ENCODE results near the gene METRN. TPM values are rescaled to one million over a fixed set of nuclear protein-coding genes. Genes with fewer than 3 reads are reported as not detected.
"Not testable (repeated sequence)": the region's sequence is repeated elsewhere in the genome, so short reads cannot be mapped to it uniquely, and the experiment has no call there.

METRN gene
- total RNA-seq, 1 experiment from 2014 or later = 428 TPM

DNA sequence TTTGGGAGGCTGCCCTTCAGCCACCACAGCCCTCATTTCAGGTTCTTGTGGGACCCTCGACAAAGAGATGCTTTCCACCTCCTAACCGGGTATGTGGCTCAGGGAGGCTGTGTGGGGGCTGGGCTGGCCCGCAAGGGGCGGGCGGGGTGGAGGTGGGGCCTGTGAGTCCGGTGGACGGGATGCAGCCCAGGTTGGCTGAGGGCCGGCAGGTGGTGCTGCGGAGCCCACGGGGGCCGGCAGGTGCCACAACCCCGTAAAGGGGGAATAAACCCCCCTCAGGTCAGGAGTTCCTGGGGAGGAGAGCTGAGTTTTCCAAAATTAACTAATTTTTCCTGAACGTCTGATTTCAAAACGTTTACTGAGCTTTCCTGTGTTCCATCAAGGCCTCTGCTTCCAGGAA, 30.8 kb downstream of the METRN start:
- in situ Hi-C loops (cut with HindIII; ENCODE audit: low sequenced_read_pairs) = no loop called here

DNA sequence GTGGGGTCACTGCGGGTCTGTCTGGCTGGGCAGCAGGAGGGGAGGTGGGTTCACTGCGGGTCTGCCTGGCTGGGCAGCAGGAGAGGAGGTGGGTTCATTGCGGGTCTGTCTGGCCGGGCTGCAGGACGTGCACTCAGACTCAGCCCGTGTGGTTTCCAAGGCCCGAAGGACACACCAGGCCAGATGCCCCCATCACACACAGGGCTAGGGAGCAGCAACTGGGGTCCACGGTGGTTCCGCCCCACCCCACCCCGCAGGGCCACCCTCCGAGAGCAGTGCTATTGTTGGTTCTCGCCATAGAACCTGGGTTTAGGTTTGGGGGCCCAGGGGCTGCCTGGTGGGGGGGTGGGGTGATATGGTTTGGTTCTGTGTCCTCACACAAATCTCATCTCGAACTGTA, 31.7 kb downstream of the METRN start:
- no peak for DNase-seq (ENCODE audit: low spot score)
- in situ Hi-C loops (cut with HindIII; ENCODE audit: low sequenced_read_pairs) = no loop called here

More for the DNA sequence above, 30.8 kb downstream of the METRN start:
- DNase-seq (ENCODE audit: low spot score) = no peak

DNA sequence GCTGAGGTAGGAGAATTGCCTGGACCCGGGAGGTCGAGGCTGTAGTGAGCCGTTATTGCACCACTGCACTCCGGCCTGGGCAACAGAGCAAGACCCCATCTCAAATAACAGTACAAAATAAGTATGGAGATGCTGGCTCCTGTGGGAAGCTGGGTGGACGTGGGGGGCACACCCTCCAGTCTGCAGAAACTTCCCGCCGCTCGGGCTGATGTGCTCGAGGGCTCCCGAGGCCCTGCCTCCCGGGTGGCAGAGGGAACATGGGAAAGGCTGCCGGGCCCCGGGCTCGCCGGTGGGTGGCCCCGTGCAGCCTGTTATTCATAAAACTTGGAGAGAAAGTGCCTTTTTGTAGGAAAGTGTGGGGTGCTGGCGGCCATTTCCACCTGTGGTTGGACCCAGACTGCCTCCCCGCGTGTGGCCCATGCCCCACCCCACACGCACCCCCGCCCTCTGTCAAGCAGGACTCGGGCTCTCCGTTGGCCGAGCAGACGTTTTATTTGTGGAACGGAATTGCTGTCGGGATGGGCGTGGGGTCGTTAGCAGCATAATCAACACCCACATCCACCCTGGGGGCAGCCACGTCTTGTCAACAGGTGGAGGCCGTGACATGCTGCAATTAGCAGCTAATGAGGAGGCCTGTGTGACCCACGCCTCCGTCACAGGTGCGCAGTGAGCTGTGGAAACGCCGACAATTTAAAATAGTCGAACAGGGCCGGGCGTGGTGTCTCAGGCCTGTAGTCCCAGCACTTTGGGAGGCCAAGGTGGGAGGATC, 33.2 kb downstream of the METRN start:
- in situ Hi-C loops (cut with HindIII; ENCODE audit: low sequenced_read_pairs) = no loop called here

DNA sequence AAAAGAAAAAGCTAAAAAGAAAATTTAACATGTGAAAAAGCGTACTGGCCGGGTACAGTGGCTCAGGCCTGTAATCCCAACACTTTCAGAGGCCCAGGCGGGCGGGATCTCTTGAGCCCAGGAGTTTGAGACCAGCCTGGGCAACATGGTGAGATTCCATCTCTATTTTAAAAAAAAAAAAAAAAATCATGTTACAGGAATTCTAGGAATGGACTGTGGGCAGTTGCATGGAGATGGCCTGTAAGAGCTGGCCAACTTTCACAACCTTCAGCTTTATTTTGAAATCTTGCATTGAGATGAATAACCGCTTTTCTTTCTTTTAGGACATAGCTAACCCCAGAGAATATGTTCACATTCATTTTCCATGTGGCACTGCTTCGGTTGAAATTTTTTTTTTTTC, 34.1 kb downstream of the METRN start:
- DNase-seq (ENCODE audit: low spot score) = no peak
- in situ Hi-C loops (cut with HindIII; ENCODE audit: low sequenced_read_pairs) = no loop called here

More for the DNA sequence above, 33.2 kb downstream of the METRN start:
- no peak for DNase-seq (ENCODE audit: low spot score)

DNA sequence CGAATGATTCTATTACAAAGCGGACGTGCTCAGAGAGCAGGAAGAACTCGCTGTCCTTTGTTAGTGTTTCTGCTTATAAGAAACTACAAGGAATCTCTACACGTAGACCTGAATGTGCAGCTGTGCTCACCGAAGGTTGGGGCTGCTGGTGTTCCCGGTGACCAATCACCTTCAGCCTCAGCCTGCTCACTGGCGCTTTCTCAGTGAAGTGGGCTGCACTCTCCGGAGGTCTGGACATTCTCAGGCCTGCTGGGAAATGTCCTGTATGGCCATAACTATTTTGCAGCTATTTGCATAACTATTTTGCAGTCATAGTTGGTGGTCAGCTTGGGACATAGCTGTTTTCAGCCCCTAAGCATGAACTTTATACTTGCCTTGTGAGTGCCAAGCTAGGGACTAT, 35.6 kb downstream of the METRN start:
- in situ Hi-C loops (cut with HindIII; ENCODE audit: low sequenced_read_pairs) = no loop called here
- DNase-seq (ENCODE audit: low spot score) = no peak

DNA sequence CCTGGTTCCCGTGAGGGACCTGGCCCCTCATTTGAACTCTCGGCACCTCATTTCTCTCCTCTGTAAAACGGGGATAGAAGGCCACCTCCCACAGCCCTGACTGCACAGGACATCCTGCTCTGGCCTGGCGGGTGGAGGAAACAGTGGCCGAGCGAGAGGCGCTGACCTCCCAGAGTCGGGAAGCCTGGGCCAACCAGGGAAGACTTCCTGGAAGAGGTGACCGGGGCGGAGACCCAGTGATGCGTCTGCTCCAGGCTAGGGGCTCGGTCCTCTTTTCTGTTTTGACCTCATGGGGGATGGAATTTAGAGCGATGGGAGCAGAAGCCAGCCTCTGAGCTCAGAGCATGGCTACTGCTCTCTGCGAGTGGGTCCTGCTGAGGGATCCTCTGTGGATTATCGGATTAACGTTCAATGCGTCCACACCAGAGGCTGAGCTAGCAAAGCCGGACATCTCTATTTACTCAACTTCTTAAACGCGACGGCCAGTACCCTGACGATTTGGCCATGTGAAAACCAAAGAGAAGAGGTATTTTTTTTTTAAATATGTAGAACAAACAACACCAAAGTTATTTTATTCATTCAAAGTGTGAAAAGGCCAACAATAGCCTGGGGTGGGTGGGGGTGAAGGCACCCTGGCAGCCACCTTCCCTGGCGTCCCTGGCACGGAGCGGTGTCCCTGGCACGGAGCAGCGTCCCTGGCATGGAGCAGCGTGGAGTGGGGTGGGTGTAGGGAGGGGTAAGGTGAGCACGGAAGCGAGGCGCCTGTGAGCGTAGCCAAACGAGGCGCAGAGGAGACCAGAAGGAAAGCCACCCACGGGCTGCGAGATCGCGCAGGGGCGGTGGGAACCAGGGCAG, 36.5 kb downstream of the METRN start:
- peak; percentile 66 for DNase-seq (ENCODE audit: low spot score)
- in situ Hi-C loops (cut with HindIII; ENCODE audit: low sequenced_read_pairs) = no loop called here

DNA sequence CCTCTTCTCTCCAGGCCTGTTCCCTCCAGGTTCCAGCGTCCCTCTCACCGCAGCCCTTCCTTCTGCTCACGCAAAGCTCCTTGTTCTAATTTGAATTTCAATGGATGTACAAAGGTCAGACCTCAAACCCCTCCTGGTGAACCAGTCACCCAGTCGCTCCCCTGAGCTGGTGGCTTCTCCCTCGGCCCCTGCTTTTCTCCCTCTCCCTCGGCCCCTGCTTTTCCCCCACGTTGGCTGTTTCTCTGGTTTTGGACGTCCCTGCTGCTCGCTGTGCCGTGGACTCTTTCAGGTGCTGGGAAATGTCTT, 37.0 kb downstream of the METRN start:
- in situ Hi-C loops (cut with HindIII; ENCODE audit: low sequenced_read_pairs) = no loop called here

DNA sequence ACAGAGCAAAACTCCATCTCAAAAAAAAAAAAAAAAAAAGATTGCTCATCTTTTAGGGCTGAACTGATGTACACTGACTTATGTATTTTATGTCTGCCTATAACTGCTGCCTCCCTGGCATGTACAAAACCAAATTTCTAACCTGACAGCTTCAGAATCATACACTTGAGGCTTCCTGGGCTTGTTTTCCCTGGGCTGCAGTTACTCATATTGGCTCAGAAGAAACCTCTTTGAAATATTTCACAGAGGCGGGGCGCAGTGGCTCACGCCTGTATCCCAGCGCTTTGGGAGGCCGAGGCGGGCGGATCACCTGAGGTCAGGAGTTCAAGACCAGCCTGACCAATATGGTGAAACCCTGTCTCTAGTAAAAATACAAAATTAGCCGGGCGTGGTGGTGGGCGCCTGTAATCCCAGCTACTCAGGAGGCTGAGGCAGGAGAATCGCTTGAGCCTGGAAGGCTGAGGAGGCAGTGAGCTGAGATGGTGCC, 39.2 kb downstream of the METRN start:
- DNase-seq (ENCODE audit: low spot score); in situ Hi-C loops (cut with HindIII; ENCODE audit: low sequenced_read_pairs): not testable (repeated sequence)

More for the DNA sequence above, 37.0 kb downstream of the METRN start:
- DNase-seq (ENCODE audit: low spot score) = peak; percentile 30

DNA sequence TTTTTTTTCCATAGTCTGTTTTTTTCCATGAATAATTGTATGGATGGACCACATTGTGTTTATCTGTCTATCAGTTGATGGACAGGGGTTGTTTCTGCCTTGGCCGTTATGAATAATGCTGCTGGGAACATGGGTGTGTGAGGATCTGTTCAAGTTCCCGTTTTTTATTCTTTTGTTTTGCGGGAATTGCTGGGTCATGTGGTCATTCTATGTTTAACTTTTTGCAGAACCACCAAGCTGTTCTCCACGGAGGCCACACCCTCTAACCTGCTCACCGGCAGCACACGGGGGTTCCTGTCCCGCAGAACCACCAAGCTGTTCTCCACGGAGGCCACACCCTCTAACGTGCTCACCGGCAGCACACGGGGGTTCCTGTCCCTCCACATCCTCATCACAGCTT, 39.7 kb downstream of the METRN start:
- DNase-seq (ENCODE audit: low spot score) = no peak
- in situ Hi-C loops (cut with HindIII; ENCODE audit: low sequenced_read_pairs) = no loop called here

DNA sequence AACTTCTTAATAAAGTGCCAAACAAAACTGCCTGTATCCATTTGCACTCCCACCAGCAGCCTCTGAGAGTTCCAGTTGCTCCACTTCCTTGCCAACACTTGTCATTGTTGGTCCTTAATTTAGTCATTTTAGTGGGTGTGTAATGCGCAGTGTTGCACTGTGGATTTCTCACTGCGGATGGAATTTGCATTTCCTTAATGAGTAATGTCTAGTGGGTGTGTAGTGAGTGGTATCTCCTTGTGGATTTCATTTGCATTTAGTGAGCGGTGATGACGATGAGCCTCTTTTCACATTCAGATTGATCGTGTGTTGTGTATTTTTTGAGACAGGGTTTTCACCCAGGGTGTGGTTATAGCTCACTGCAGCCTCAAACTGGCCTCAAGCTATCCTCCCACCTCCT, 41.5 kb downstream of the METRN start:
- in situ Hi-C loops (cut with HindIII; ENCODE audit: low sequenced_read_pairs) = no loop called here
- DNase-seq (ENCODE audit: low spot score) = no peak

DNA sequence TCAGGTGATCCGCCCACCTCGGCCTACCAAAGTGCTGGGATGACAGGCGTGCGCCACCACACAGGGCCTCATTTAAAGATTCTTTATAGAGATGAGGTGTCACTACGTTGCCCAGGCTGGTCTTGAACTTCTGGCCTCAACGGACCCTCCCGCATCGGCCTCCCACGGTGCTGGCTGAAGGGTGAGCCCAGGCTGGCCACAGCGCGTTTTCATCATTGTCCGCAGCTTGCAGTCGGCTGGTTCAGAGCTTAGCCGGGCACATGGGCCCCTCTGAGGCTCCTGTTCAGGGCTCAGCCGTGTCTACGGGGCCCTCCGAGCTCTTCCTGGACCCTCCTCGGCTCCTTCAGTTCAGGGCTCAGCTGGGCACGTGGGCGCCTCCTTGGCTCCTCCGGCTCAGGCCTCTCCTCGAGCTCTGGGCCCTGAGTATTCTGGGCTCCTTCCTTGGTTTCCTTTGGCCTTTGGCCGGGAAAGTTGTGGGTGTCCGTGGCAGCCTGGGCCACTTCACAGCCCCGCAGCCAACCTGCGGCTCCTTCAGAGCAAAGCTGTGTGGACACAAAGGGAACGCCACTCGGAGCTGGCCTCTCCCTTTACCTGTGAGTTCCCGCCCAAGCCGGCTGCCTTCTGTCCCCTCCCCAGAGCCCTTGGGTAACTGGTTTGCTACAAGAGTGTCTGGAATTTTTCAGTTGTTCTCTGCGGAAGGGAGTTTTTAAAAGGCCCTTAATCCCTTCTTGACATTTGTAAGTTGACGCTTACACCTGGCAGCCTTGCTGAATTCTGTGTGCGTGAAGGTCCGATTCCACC, 44.4 kb downstream of the METRN start:
- DNase-seq (ENCODE audit: low spot score) = no peak
- in situ Hi-C loops (cut with HindIII; ENCODE audit: low sequenced_read_pairs) = no loop called here

DNA sequence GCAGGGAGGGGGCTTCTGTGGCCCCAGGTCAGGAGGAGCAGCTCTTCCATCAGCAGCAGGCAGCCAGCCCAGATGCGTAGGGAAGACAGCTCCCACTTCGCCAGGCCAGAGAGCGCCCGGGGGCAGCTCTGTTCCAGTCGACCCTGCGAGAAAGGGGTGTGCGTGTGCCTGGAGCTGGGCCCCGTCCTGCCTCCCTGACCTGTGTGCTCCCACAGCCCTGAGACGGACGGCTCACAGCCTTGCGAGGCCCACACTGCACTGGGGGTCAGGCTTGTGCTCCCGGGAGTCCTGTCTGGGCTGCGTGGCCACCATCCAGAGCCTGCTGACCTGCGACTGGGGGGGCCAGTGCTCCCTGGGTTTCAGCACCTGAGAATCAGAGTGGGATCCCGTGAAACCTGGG, 45.1 kb downstream of the METRN start:
- in situ Hi-C loops (cut with HindIII; ENCODE audit: low sequenced_read_pairs) = no loop called here
- no peak for DNase-seq (ENCODE audit: low spot score)

DNA sequence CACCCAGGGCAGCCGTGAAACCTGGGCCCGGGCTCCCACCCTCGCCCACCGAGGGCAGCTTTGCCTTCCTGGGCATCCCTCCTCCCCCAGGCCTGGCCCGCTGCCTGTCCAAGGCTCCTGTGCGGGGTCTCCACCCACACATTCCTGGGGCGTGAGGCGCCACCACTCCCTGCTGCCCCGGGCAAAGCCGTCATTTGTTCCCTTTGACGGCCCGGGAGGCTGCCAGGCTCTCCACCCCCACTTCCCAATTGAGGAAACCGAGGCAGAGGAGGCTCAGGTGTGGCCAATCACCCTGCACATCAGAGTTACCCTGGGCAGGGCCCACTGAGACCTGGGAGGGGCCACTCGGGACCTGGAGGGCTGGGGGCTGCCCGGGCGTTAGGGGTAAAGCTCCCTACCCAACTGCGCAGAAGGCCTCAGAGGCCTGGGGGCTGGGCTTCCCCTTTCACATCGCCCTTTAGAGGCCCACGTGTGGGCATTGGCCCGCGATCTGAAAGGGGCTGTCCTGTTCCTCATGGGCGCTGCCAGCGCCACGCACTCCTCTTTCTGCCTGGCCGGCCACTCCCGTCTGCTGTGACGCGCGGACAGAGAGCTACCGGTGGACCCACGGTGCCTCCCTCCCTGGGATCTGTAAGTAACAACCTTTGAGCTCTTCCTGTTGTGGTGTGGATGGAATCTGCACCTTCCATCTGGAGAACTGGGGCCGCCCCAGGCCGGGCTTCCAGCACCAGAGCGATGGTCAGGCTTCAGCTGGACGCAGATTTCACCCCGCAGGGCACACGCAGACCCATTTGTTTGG, 45.8 kb downstream of the METRN start, which contains the start of gene MSLN:
MSLN (plus strand) TSS at position 190 of the 799 bp plus-strand sequence. CDS start 1,947 bp downstream, outside the sequence.
- no peak for DNase-seq (ENCODE audit: low spot score)
- in situ Hi-C loops (cut with HindIII; ENCODE audit: low sequenced_read_pairs) = no loop called here

DNA sequence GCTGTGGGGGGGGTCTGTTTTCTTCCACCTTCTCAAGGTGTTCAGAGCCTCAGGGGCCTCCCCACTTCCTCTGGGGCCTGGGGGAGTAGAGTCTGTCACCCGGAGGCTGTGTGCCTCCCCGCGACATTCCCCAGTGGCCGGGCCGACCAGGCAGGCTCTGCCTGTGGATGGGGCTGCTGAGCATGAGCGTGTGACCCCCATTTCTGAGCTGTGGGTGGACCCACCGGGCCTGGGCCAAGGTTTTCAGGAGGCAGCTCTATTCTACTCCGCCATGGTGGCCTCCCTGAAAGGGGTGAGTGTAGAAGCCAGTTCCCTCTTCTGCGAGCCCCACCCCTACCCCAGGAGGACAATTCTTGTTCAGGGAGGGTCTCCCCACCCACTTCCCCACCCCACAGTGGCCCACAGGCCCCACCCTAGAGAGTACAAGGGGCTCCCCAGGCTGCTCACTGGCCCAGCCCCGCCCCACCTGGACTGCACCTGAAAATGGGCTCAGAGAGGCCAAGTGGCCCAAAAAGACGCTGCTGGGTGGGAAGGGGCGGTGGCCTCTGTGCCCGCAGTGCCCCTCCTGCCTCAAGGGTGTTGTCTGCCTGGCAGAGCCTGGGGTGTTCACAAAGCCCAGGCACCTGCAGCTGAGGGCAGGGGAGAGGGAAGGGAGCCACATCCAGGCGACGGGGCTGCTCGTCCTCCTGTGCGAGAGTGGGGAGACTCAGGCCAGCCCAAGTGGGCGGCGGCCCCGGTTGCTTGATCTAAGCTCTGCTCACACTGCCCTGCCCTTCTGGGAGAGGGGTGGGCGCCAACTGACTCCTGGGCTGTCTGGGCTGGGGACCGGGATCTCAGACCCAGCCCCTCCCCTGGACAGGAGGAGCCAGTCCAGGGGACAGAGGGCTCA, 47.0 kb downstream of the METRN start:
- no peak for DNase-seq (ENCODE audit: low spot score)
- in situ Hi-C loops (cut with HindIII; ENCODE audit: low sequenced_read_pairs) = no loop called here

DNA sequence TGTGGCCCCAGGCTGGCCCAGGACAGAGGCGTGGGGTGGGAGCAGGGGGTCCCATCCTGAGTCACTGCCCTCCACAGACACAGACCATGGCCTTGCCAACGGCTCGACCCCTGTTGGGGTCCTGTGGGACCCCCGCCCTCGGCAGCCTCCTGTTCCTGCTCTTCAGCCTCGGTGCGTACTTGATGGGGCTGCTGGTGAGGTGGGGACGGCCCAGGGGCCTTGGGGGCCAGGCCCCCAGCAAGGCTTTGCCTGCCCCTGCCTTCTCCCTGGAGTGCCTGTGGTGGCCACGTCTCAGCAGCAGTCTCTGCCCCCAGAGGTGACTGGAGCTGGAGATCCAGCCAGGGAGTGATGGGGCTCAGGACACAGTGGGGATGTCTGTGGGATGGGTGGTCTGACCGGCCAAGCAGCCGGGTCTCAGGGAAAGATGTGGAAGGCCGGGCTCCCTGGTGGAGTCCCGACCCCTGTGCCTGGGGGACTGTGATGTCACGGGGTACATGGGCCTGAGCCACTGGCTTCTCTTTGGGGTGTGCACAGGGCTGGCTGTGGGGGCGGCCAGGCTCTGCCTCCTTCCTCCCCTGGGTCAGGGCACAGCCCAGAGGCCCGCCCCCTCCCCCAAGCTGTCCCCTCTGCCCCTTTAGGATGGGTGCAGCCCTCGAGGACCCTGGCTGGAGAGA, 47.8 kb downstream of the METRN start:
- DNase-seq (ENCODE audit: low spot score) = no peak
- in situ Hi-C loops (cut with HindIII; ENCODE audit: low sequenced_read_pairs) = no loop called here

DNA sequence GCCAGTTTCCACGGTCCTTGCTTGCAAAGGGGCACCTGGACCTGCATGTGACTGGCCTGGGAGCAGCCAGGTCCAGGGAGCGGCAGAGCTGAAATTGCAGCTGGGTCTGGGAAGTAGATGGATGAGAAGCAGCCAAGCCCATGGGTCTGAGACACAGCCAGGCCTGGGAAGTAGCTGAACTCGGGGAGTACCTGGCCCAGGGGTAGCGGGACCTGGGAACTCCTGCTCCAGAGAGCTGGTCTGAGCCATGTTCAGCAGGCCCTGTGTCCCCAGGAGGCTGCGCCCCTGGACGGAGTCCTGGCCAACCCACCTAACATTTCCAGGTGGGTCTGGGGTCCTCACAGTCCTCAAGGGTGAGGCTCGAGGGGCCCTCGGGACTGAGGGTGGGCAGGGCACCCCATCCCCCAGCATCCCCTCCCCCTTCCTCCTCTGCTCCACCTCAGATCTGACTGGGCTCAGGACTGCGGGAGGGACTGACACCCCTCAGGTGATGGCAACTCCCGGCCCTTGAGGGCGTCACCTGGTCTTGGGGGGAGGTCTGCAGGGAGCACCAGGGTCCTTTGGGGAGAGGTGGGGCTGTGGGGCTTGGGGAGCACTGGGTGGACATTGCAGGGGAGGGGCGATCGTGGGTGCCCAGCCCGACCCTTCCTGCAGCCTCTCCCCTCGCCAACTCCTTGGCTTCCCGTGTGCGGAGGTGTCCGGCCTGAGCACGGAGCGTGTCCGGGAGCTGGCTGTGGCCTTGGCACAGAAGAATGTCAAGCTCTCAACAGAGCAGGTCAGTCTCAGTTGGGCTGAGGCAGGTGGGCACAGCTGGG, 48.7 kb downstream of the METRN start:
- in situ Hi-C loops (cut with HindIII; ENCODE audit: low sequenced_read_pairs) = no loop called here
- DNase-seq (ENCODE audit: low spot score) = no peak

Measured in G401 (cell line).